ENCODE measurements around the gene NKX2-2.

- TF ChIP-seq STAT6 (CRISPR knock-in tag; conservative IDR thresholded peaks at IDR 0.05; ENCODE audit: low read depth) (no peak), CTCF (IDR thresholded peaks at IDR 0.05) (no peak), ZNF121 (CRISPR knock-in tag; IDR thresholded peaks at IDR 0.05) (no peak), PREB (CRISPR knock-in tag; IDR thresholded peaks at IDR 0.05; ENCODE audit: borderline replicate concordance) (no peak)
These were observed 1.2 kb downstream of the NKX2-2 start for GRCh38 chr20:21512634-21513180.

All from WTC11 (cell line).